B cell (primary cell): ENCODE results near the gene F2RL3.

Experiments
- EZH2 ChIP-seq: IDR thresholded peaks from 2 replicates; pipeline ENCODE4 v1.6.1; 2012; ENCODE audit warnings: borderline replicate concordance, low read depth, mild to moderate bottlenecking, moderate library complexity, low read length; ENCODE audit not compliant: insufficient read depth, poor library complexity, severe bottlenecking
- TF ChIP-seq, protein P1 (sequence below): fragments of 200-600 bp; IDR thresholded peaks from one replicate; pipeline ENCODE4 v1.8.0; 2022; ENCODE audit warnings: antibody characterized with exemption, mild to moderate bottlenecking

DNA sequence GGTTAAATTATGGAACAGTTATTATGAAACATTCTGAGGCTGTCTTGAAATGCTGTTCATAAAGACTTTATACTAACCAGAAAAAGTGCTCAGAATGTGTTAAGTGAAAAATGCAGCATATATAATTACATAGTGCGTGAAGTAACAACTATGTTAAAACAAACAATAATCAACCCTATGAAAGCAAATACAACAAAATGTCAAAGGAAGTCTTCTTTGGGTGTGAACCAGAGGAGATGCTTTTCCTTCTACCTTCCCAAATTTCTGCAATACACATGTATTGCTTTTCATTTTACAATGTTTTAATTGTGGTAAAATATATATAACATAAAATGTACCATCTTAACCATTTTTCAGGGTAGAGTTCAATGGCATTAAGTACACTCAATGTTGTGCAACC is 45.7 kb downstream of the F2RL3 start:
- TF ChIP-seq, protein P1, sequence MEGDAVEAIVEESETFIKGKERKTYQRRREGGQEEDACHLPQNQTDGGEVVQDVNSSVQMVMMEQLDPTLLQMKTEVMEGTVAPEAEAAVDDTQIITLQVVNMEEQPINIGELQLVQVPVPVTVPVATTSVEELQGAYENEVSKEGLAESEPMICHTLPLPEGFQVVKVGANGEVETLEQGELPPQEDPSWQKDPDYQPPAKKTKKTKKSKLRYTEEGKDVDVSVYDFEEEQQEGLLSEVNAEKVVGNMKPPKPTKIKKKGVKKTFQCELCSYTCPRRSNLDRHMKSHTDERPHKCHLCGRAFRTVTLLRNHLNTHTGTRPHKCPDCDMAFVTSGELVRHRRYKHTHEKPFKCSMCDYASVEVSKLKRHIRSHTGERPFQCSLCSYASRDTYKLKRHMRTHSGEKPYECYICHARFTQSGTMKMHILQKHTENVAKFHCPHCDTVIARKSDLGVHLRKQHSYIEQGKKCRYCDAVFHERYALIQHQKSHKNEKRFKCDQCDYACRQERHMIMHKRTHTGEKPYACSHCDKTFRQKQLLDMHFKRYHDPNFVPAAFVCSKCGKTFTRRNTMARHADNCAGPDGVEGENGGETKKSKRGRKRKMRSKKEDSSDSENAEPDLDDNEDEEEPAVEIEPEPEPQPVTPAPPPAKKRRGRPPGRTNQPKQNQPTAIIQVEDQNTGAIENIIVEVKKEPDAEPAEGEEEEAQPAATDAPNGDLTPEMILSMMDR, result no peak
- no peak for TF ChIP-seq EZH2
